GM23338 (cell line): ENCODE measurements around the gene HPGD. TPM values are rescaled to one million over a fixed set of nuclear protein-coding genes. Genes with fewer than 3 reads are reported as not detected.

Experiments used
- ATAC-seq: fragments of 200-7000 bp; cut with Tn5 transposase; 3 replicates; pipeline ENCODE4 v1.9.1; 2020
- DNase-seq: peaks from one replicate; pipeline ENCODE4 v3.0.0-alpha.2; 2015; ENCODE audit warnings: low spot score
- H2AFZ ChIP-seq: fragments of 200-600 bp; sonication (generic); 2 replicates; pipeline ENCODE4 v1.8.0; 2016; ENCODE audit warnings: antibody characterized with exemption, mild to moderate bottlenecking, moderate library complexity
- H3F3A ChIP-seq: fragments of 200-600 bp; sonication (generic); replicated peaks from 2 replicates; pipeline ENCODE4 v1.8.0; 2017; ENCODE audit warnings: antibody characterized with exemption, mixed run types, low read depth
- H3K27ac ChIP-seq: fragments of 200-600 bp; sonication (generic); 2 replicates; pipeline ENCODE4 v1.6.1; 2016; ENCODE audit warnings: low read depth
- H3K27me3 ChIP-seq: fragments of 200-600 bp; sonication (generic); 2 replicates; pipeline ENCODE4 v1.8.0; 2016; ENCODE audit warnings: mild to moderate bottlenecking, mixed run types, moderate library complexity; ENCODE audit not compliant: insufficient read depth
- H3K36me3 ChIP-seq: fragments of 200-600 bp; sonication (generic); 2 replicates; pipeline ENCODE4 v1.8.0; 2016; ENCODE audit warnings: mild to moderate bottlenecking; ENCODE audit not compliant: insufficient read depth
- H3K4me1 ChIP-seq: fragments of 200-600 bp; sonication (generic); 2 replicates; pipeline ENCODE4 v1.8.0; 2016; ENCODE audit warnings: mild to moderate bottlenecking, moderate library complexity; ENCODE audit not compliant: insufficient read depth
- H3K4me2 ChIP-seq: fragments of 200-600 bp; sonication (generic); 2 replicates; pipeline ENCODE4 v1.7.1; 2017; ENCODE audit warnings: mixed run types
- H3K4me3 ChIP-seq: fragments of 200-600 bp; sonication (generic); 2 replicates; pipeline ENCODE4 v1.6.1; 2016; ENCODE audit warnings: mixed run types
- H3K79me2 ChIP-seq: fragments of 200-600 bp; sonication (generic); replicated peaks from 2 replicates; pipeline ENCODE4 v1.8.0; 2017; ENCODE audit warnings: mild to moderate bottlenecking; ENCODE audit not compliant: insufficient read depth
- H3K9me2 ChIP-seq: fragments of 200-600 bp; sonication (generic); 2 replicates; pipeline ENCODE4 v1.8.0; 2017; ENCODE audit not compliant: insufficient read depth
- H4K20me1 ChIP-seq: fragments of 200-600 bp; sonication (generic); replicated peaks from 2 replicates; pipeline ENCODE4 v1.8.0; 2017; ENCODE audit warnings: mild to moderate bottlenecking; ENCODE audit not compliant: insufficient read depth
- H3K27ac Mint-ChIP-seq: 2 replicates; pipeline ENCODE4 v1.8.0; 2020; ENCODE audit warnings: inconsistent platforms, mild to moderate bottlenecking, moderate library complexity, mixed read lengths
- H3K27me3 Mint-ChIP-seq: 3 replicates; pipeline ENCODE4 v1.8.0; 2022; ENCODE audit warnings: low read depth, mild to moderate bottlenecking, moderate library complexity, mixed read lengths, inconsistent platforms; ENCODE audit not compliant: insufficient read depth, poor library complexity
- H3K36me3 Mint-ChIP-seq: 3 replicates; pipeline ENCODE4 v1.8.0; 2021; ENCODE audit warnings: low read depth, mild to moderate bottlenecking, inconsistent platforms, moderate library complexity, mixed read lengths
- H3K4me1 Mint-ChIP-seq: 3 replicates; pipeline ENCODE4 v1.8.0; 2020; ENCODE audit warnings: mild to moderate bottlenecking, inconsistent platforms, mixed read lengths
- H3K4me3 Mint-ChIP-seq: 3 replicates; pipeline ENCODE4 v1.8.0; 2021; ENCODE audit warnings: moderate library complexity, mild to moderate bottlenecking, inconsistent platforms, mixed read lengths
- H3K9me3 Mint-ChIP-seq: 3 replicates; pipeline ENCODE4 v1.8.0; 2020; ENCODE audit warnings: moderate library complexity, mild to moderate bottlenecking, inconsistent platforms, mixed read lengths
- ETS1 ChIP-seq: IDR thresholded peaks from 2 replicates; pipeline ENCODE4 v1.6.1; 2016; ENCODE audit warnings: antibody characterized with exemption
- NANOG ChIP-seq: IDR thresholded peaks from 2 replicates; pipeline ENCODE4 v1.6.1; 2016; ENCODE audit warnings: antibody characterized with exemption, borderline replicate concordance
- STAT1 ChIP-seq: IDR thresholded peaks from one replicate; pipeline ENCODE4 v1.6.1; 2016; ENCODE audit warnings: antibody characterized with exemption; ENCODE audit not compliant: unreplicated experiment
- ZNF114 ChIP-seq: fragments of 250-450 bp; sonication (Bioruptor Pico); IDR thresholded peaks from 2 replicates; pipeline ENCODE4 v1.5.0; 2020; ENCODE audit warnings: mild to moderate bottlenecking, moderate library complexity
- ZNF331 ChIP-seq: fragments of 250-450 bp; sonication (Bioruptor Pico); IDR thresholded peaks from 2 replicates; pipeline ENCODE4 v1.5.0; 2020; ENCODE audit warnings: low read depth, mild to moderate bottlenecking, moderate library complexity
- polyA plus RNA-seq: library from polyadenylated mRNA; unstranded; fragments of >200 nt; fragmentation: Nextera tagmentation; extraction: Ambion mirVana; gene quantifications from 2 replicates; pipeline ENCODE4 v1.2.1, GENCODE V29; 2016
- total RNA-seq: library from RNA; depleted of rRNA; stranded (reverse); fragments of >200 nt; shearing (Covaris generic); gene quantifications from 2 replicates; pipeline ENCODE4 v1.2.3, GENCODE V29; 2014
- TF ChIP-seq, protein P1 (sequence below): IDR thresholded peaks from one replicate; pipeline ENCODE4 v1.6.1; 2018; ENCODE audit warnings: antibody characterized with exemption; ENCODE audit not compliant: unreplicated experiment
- TF ChIP-seq, protein P2 (sequence below): fragments of 250-450 bp; sonication (Bioruptor Pico); IDR thresholded peaks from 2 replicates; pipeline ENCODE4 v1.5.0; 2020; ENCODE audit warnings: mild to moderate bottlenecking, moderate library complexity

The HPGD gene
- total and polyA plus RNA-seq, 2 experiments from 2014 or later, result 5.6 to 9.1 TPM

DNA sequence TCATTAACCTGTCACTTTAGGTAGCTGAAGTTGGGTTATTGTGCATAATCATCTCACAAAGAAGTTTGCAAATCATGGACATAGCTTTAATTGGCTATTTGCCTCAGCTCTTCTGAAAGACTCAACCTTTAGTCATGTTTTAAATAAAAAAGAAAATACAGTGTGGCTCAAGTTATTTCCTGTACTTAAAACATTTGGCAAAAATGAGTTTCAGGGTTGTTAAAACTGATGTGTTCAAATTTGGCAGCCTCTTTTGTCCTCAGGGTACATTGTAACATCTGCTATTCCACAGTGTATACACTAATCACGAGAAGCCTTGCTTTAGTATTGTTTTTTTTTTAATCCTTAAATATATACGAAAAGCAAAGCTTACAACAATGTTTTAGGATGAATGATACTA is 31.5 kb upstream of the HPGD start:
- peaks cover 16% of the 10 kb centered on the region for H3K4me1 Mint-ChIP-seq
- Histone ChIP-seq H3K4me2 (no peak overlapping the region), H3K27ac (no peak overlapping the region), H3F3A (no peaks in the 10 kb centered on the region), H3K4me1 (no peaks in the 10 kb centered on the region), H3K4me3 (no peak overlapping the region), H4K20me1 (no peaks in the 10 kb centered on the region), H2AFZ (no peak overlapping the region), H3K27me3 (no peaks in the 10 kb centered on the region), H3K9me2 (peaks cover 8% of the 10 kb centered on the region; the same call in 1 of the 2 replicates), H3K36me3 (no peaks in the 10 kb centered on the region), H3K79me2 (no peaks in the 10 kb centered on the region)
- no peak for TF ChIP-seq NANOG
- TF ChIP-seq, protein P1, sequence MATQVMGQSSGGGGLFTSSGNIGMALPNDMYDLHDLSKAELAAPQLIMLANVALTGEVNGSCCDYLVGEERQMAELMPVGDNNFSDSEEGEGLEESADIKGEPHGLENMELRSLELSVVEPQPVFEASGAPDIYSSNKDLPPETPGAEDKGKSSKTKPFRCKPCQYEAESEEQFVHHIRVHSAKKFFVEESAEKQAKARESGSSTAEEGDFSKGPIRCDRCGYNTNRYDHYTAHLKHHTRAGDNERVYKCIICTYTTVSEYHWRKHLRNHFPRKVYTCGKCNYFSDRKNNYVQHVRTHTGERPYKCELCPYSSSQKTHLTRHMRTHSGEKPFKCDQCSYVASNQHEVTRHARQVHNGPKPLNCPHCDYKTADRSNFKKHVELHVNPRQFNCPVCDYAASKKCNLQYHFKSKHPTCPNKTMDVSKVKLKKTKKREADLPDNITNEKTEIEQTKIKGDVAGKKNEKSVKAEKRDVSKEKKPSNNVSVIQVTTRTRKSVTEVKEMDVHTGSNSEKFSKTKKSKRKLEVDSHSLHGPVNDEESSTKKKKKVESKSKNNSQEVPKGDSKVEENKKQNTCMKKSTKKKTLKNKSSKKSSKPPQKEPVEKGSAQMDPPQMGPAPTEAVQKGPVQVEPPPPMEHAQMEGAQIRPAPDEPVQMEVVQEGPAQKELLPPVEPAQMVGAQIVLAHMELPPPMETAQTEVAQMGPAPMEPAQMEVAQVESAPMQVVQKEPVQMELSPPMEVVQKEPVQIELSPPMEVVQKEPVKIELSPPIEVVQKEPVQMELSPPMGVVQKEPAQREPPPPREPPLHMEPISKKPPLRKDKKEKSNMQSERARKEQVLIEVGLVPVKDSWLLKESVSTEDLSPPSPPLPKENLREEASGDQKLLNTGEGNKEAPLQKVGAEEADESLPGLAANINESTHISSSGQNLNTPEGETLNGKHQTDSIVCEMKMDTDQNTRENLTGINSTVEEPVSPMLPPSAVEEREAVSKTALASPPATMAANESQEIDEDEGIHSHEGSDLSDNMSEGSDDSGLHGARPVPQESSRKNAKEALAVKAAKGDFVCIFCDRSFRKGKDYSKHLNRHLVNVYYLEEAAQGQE, result no peak
- peaks cover 13% of the 10 kb centered on the region for H3K9me3 Mint-ChIP-seq
- H3K4me3 Mint-ChIP-seq, result no peak overlapping the region
- H3K27ac Mint-ChIP-seq, result no peak overlapping the region
- peaks cover 17% of the 10 kb centered on the region; the same call in 2 of the 3 replicates for H3K36me3 Mint-ChIP-seq
- H3K27me3 Mint-ChIP-seq, result peaks cover 3% of the 10 kb centered on the region
- DNase-seq, result no peak
- ATAC-seq, result no peak

- ATAC-seq (no peak), DNase-seq (no peak)
- H3K4me3 Mint-ChIP-seq, result no peak overlapping the region
- no peaks in the 10 kb centered on the region for H3K79me2 ChIP-seq
- H3K27me3 Mint-ChIP-seq, result no peaks in the 10 kb centered on the region
- H3K4me3 ChIP-seq, result no peak overlapping the region
- H3K36me3 Mint-ChIP-seq, result peaks cover 22% of the 10 kb centered on the region
- TF ChIP-seq STAT1 (no peak), ZNF114 (CRISPR knock-in tag) (no peak), ZNF331 (no peak), ETS1 (no peak), NANOG (no peak)
- TF ChIP-seq, protein P2, sequence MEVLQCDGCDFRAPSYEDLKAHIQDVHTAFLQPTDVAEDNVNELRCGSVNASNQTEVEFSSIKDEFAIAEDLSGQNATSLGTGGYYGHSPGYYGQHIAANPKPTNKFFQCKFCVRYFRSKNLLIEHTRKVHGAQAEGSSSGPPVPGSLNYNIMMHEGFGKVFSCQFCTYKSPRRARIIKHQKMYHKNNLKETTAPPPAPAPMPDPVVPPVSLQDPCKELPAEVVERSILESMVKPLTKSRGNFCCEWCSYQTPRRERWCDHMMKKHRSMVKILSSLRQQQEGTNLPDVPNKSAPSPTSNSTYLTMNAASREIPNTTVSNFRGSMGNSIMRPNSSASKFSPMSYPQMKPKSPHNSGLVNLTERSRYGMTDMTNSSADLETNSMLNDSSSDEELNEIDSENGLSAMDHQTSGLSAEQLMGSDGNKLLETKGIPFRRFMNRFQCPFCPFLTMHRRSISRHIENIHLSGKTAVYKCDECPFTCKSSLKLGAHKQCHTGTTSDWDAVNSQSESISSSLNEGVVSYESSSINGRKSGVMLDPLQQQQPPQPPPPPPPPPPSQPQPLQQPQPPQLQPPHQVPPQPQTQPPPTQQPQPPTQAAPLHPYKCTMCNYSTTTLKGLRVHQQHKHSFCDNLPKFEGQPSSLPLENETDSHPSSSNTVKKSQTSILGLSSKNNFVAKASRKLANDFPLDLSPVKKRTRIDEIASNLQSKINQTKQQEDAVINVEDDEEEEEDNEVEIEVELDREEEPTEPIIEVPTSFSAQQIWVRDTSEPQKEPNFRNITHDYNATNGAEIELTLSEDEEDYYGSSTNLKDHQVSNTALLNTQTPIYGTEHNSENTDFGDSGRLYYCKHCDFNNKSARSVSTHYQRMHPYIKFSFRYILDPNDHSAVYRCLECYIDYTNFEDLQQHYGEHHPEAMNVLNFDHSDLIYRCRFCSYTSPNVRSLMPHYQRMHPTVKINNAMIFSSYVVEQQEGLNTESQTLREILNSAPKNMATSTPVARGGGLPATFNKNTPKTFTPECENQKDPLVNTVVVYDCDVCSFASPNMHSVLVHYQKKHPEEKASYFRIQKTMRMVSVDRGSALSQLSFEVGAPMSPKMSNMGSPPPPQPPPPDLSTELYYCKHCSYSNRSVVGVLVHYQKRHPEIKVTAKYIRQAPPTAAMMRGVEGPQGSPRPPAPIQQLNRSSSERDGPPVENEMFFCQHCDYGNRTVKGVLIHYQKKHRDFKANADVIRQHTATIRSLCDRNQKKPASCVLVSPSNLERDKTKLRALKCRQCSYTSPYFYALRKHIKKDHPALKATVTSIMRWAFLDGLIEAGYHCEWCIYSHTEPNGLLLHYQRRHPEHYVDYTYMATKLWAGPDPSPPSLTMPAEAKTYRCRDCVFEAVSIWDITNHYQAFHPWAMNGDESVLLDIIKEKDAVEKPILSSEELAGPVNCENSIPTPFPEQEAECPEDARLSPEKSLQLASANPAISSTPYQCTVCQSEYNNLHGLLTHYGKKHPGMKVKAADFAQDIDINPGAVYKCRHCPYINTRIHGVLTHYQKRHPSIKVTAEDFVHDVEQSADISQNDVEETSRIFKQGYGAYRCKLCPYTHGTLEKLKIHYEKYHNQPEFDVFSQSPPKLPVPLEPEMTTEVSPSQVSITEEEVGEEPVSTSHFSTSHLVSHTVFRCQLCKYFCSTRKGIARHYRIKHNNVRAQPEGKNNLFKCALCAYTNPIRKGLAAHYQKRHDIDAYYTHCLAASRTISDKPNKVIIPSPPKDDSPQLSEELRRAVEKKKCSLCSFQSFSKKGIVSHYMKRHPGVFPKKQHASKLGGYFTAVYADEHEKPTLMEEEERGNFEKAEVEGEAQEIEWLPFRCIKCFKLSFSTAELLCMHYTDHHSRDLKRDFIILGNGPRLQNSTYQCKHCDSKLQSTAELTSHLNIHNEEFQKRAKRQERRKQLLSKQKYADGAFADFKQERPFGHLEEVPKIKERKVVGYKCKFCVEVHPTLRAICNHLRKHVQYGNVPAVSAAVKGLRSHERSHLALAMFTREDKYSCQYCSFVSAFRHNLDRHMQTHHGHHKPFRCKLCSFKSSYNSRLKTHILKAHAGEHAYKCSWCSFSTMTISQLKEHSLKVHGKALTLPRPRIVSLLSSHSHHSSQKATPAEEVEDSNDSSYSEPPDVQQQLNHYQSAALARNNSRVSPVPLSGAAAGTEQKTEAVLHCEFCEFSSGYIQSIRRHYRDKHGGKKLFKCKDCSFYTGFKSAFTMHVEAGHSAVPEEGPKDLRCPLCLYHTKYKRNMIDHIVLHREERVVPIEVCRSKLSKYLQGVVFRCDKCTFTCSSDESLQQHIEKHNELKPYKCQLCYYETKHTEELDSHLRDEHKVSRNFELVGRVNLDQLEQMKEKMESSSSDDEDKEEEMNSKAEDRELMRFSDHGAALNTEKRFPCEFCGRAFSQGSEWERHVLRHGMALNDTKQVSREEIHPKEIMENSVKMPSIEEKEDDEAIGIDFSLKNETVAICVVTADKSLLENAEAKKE (CRISPR knock-in tag), result no peak
- H3K4me1 Mint-ChIP-seq, result peaks cover 10% of the 10 kb centered on the region
- H3K9me2 ChIP-seq, result peaks cover 8% of the 10 kb centered on the region; the same call in 1 of the 2 replicates
- peaks cover 21% of the 10 kb centered on the region for H3K9me3 Mint-ChIP-seq
- H3K4me2 ChIP-seq, result no peak overlapping the region
- H3K27ac Mint-ChIP-seq, result no peak overlapping the region
- no peak overlapping the region for H3K27ac ChIP-seq
- H3K27me3 ChIP-seq, result no peaks in the 10 kb centered on the region
- no peaks in the 10 kb centered on the region; the same call in 1 of the 2 replicates for H3K36me3 ChIP-seq
- no peak overlapping the region for H2AFZ ChIP-seq
- H4K20me1 ChIP-seq, result no peaks in the 10 kb centered on the region
- H3K4me1 ChIP-seq, result no peaks in the 10 kb centered on the region
- H3F3A ChIP-seq, result no peaks in the 10 kb centered on the region
Observed at GRCh38 chr4:174553031-174553430, 30.7 kb upstream of the HPGD start.
